ENCODE data around the gene FICD.

Gene FICD

DNA sequence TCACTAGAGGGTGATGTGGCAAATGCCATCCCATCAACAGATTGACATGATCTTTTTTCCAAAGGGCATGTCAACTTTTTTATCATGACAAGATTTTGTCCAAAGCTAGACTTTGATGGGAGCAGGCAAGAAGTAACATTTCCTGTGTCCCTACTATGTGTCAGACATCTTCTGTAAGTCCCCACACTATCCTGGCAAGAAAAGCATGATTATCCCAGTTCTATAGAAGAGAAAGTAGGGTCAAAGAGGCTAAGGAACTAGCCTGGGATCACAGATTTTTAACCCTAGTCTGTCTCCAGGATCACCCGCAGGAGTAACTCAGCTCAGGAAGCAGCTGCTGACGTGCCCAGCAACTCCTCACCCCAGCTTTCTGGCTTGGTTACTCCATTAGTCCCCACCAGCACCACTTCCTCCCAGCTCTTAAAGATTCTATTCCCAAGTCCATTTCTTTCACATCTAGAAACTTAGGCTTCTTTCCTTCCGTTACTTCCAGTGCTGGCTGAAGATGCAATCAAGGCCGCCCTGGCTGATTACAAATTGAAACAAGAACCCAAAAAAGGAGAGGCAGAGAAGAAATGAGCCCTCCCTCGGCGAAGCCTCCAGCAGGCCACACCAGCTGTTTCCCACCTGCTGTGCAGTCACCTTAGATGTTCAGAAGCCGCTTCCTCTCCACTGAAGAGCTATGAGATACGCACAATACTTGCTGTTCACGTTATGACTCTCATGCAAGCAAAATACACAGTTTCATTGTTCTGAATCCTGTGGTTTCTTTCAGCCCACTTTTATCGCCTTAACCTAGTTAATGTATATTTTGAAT lies 53.5 kb downstream of the FICD start:
- peak; percentile 93 for DNase-seq
